ENCODE data around the gene LY9.

The LY9 gene, protein sequence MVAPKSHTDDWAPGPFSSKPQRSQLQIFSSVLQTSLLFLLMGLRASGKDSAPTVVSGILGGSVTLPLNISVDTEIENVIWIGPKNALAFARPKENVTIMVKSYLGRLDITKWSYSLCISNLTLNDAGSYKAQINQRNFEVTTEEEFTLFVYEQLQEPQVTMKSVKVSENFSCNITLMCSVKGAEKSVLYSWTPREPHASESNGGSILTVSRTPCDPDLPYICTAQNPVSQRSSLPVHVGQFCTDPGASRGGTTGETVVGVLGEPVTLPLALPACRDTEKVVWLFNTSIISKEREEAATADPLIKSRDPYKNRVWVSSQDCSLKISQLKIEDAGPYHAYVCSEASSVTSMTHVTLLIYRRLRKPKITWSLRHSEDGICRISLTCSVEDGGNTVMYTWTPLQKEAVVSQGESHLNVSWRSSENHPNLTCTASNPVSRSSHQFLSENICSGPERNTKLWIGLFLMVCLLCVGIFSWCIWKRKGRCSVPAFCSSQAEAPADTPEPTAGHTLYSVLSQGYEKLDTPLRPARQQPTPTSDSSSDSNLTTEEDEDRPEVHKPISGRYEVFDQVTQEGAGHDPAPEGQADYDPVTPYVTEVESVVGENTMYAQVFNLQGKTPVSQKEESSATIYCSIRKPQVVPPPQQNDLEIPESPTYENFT

DNA sequence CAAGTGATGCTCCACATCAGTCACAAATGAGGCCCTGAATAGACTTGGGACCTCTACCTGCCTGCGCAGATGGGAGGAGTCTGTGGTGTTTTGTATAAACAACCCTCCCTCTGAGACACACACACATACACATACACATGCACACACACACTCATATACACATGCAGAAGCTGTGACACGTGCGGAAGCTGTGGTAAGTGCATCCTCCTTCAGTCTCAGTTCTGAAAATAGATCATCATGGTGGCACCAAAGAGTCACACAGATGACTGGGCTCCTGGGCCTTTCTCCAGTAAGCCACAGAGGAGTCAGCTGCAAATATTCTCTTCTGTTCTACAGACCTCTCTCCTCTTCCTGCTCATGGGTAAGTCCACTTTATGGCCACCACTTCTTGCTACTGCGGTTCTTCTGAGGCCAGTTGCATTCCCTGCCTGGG is at the start of gene LY9:
LY9 (plus strand) TSS at position 224 of the 433 bp plus-strand sequence; CDS start at position 238, 14 bp downstream.
- FAIRE-seq: no peak

DNA sequence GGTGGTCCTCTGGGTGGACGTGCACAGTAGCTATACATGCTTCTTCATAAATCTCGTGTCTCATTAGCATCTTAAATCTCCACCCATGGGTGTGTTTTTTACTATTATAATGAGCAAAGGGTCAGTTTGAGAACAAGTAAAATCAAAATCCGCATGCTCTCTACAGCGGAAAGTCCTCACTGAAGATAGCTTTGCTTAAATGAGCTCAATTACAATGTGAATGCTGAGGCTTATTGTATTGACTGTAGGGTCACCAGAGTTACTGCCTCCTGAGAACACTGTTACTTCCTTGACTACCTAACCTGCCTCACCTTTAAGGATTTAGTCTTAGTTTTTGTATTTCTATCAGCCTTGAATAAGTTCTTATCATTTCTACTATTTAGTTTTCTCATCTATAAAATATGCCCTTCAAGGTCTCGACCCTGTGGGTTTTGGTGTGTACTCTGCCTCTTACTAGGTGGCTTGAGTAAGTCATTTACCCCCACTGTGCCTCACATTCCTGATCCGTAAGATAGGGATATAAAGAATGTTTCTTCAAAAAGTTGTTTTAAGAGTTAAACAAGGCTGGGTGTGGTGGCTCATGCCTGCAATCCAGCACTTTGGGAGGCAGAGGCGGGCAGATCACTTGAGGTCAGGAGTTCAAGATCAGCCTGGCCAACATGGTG is 49.0 kb upstream of the LY9 start:
- no peak for FAIRE-seq

GRCh38 chr1:160747717-160748116 is 48.3 kb upstream of the LY9 start:
- no peak for FAIRE-seq

DNA sequence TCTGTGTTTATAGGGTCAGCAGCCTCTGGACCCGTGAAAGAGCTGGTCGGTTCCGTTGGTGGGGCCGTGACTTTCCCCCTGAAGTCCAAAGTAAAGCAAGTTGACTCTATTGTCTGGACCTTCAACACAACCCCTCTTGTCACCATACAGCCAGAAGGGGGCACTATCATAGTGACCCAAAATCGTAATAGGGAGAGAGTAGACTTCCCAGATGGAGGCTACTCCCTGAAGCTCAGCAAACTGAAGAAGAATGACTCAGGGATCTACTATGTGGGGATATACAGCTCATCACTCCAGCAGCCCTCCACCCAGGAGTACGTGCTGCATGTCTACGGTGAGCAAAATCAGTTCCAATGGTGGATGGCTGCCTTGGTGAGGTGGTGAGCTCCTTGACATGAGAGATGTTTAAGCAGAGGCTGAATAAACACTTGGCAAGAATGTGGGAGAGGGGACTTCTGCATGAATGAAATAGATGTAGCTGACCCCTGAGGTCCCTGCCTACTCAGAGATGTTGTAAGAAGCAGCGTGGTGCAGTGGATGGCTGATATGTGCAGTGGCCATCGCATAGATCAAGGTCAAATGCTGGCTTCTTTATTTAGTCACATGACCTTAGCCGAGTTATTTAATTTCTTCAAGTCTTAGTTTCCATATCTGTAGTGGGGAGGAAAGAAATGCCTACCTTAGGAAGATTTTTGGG is 47.6 kb upstream of the LY9 start:
- no peak for FAIRE-seq

DNA sequence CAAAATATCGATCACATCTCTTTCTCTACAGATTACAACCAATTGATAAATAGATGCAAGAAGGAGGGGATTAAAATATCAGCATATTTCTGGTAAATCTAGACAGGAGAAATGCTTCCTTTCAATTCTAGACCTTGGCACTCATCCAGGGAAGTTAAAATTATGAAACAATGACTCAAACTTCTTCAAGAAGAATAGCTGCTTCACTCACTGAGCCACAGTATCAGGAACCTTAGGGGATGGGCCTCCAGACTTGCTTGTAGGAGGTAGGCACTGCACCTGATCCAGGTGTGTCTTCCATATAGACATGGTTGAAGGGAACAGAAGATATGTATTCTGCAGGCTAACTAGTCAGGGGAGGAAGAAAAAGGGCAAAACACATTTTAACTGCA is 47.1 kb upstream of the LY9 start:
- no peak for FAIRE-seq

- no peak for FAIRE-seq
These were observed 45.4 kb upstream of the LY9 start for GRCh38 chr1:160750608-160751007.

DNA sequence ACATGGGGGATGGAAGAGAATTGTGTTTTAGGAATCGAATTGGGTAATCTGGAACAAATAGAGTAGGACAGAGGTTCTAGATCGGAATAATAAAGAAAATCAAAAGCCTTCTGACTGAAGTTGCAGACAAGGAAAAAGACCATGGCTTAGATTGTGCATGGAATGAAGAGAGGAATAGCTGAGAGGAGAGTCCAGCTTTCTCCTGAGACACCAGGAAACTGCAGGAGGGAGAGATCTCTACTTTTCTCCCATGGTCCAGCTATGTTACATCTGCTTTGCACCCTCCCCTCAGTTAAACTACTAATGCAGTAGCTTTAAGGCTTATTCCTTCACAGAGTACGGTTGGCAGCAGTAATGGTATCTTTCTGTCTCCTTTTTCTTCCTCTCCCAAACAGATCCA is 43.6 kb upstream of the LY9 start:
- FAIRE-seq: no peak

GRCh38 chr1:160752924-160753323 is 43.0 kb upstream of the LY9 start:
- no peak for FAIRE-seq

- FAIRE-seq: no peak
These were observed 42.4 kb upstream of the LY9 start for GRCh38 chr1:160753594-160753993.

DNA sequence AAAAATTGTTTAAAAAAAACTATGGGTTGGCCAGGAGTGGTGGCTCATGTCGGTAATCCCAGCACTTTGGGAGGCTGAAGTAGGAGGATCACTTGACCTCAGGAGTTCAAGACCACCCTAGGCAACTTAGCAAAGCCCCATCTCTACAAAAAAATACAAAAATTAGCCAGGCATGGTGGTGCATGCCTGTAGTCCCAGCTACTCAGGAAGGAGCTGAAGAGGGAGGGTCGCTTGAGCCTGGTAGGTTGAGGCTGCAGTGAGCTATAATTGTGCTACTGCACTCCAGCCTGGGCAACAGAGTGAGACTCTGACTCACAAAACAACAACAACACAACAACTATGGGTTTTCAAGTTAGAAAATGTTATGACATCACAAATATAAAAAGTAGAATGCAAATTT is 40.5 kb upstream of the LY9 start:
- FAIRE-seq: no peak

- FAIRE-seq: no peak
These were observed 39.8 kb upstream of the LY9 start for GRCh38 chr1:160755911-160756848.

- FAIRE-seq: no peak
These were observed 39.1 kb upstream of the LY9 start for GRCh38 chr1:160756849-160757201.

- no peak for FAIRE-seq
These were observed 37.5 kb upstream of the LY9 start for GRCh38 chr1:160758521-160758920.

DNA sequence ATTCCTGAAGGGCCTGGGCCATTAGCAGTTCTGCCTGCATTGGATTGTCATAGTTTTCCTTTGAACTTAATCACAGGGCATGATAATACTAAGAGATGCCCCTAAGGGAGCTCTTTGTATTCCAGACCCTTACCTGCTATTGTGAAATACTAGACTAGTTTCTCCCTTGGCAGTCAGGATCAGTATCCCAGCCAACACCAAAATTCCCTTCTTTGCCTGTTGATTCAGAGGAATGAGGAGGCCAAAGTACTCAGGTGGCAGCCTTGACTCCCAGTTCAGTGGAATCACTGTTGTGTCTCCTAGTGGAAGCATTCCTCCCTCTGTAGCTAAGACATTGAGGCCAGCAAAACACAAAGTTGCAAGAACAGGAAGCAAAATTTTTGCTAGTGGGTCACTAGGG is 36.2 kb upstream of the LY9 start:
- FAIRE-seq: no peak

GRCh38 chr1:160761046-160761445 is 34.9 kb upstream of the LY9 start:
- no peak for FAIRE-seq

DNA sequence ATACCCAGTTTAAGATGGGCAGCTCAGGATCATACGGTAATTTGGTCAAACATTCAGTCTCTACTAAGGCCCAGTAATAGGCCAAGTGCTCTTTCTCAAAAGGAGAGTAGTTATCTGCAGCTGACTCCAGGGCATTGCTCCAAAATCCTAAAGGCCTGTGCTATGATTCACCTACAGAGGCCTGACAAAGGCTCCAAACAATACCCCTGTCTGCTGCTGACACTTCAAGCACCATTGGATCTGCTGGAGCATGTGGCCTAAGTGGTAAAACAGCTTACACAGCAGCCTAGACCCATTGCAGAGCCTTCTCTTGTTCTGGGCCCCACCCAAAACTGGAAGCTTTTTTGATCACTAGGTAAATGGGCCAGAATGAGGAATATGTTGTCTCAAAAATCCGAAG is 34.1 kb upstream of the LY9 start:
- no peak for FAIRE-seq

GRCh38 chr1:160763993-160764392 is 32.0 kb upstream of the LY9 start:
- FAIRE-seq: no peak

GRCh38 chr1:160767395-160768294 is 28.3 kb upstream of the LY9 start:
- no peak for FAIRE-seq

GRCh38 chr1:160768295-160768657 is 27.7 kb upstream of the LY9 start:
- no peak for FAIRE-seq

DNA sequence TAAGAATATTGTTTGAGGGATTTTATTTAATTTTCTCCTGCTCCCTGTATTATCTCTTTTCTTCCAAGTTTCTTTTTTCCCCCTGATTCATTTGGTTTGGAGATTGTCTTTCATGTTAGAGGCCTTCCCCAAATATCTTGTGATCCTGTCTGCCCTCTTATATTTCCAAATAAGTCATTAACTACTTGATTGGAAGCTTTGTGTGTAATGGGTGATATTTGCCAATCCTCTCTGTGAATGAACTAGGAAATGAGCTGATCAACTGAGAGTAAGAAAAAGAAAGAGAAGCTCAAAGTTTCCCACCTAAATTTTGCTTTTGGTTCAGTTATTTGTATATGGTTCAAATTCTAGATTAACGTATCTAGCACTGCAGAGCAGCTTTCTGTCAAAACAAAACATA is 23.6 kb upstream of the LY9 start:
- no peak for FAIRE-seq

GRCh38 chr1:160773093-160773492 is 22.9 kb upstream of the LY9 start:
- no peak for FAIRE-seq
